ENCODE data around the gene RNASEL. TPM values are rescaled to one million over a fixed set of nuclear protein-coding genes. Genes with fewer than 3 reads are reported as not detected.

RNASEL gene
- total RNA-seq, 4 donors from 2014 or later: 12.3 to 17.9 (median 15.3) TPM

DNA sequence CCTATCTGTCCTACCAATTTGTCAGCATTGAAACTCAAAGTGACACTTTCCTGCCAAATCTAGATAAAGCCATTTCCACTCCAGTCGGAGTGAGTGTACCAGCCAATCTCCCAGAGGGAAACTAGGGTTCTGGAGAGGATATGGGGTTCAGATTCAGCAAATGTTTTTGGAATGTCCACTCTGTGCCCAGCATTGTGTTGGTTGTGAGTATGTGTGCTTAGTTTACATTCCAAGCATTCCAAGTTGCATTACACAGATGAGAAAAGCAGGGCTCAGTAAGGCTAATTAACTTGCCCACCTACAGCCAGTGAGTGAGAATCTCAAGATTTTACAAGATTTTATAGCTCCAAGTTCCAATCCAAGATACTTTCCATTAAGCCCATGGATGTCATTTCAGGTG lies 41.5 kb upstream of the RNASEL start:
- H3K9me3 ChIP-seq: no peaks in the 10 kb centered on the region
- 55 to 63% methylated on average over 1 of the region's 1 CpG for WGBS, 2 donors
- H3K36me3 ChIP-seq: no peaks in the 10 kb centered on the region
- no peaks in the 10 kb centered on the region for H3K27me3 ChIP-seq
- H3K4me3 ChIP-seq (replicated peaks in 1 of 3): no peak overlapping the region
- no peak for DNase-seq
- intact Hi-C loops (cut with DNase I): no loop called here
- no peak overlapping the region for H3K27ac ChIP-seq
- TF ChIP-seq POLR2A (IDR thresholded peaks at IDR 0.05) (no peak), CTCF (IDR thresholded peaks at IDR 0.05) (no peak)
- peaks cover 18 to 25% of the 10 kb centered on the region in 2 donors for H3K4me1 ChIP-seq

DNA sequence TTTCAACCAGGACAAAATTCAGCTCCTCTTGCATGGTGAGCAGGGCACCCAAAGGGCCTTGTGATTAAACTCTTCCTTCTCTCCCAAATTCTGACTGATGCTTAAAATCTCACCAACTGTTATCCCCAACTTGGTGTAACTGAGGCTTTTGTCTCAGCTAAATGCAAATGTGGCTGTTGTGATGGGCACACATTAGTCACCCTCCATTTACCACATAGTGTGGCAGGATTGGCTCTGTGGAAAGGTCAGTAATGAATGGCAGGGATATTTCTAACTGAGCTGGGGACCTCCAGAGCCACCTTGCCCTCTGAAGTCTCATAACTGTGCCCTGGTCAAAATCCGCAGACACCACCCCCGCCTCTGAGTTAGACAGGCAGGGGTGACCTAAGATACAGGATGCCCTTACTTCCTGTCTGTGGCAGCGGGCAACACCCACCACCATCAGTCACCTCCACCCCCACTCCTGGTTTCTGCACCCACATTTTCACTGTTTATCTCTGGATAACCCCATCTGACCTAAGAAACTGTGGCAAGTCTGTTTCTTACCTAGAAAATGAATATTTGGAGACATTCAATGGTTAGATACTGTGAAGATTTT lies 40.5 kb upstream of the RNASEL start:
- WGBS, 2 donors: 77% methylated on average over 3 of the region's 3 CpGs
- H3K4me3 ChIP-seq (replicated peaks in 1 of 3): no peak overlapping the region
- H3K9me3 ChIP-seq: no peaks in the 10 kb centered on the region
- TF ChIP-seq POLR2A (IDR thresholded peaks at IDR 0.05) (no peak), CTCF (IDR thresholded peaks at IDR 0.05) (no peak)
- peaks cover 21 to 35% of the 10 kb centered on the region in 2 donors for H3K4me1 ChIP-seq
- DNase-seq: no peak
- no peak overlapping the region for H3K27ac ChIP-seq
- intact Hi-C loops (cut with DNase I): no loop called here
- H3K27me3 ChIP-seq: no peaks in the 10 kb centered on the region
- H3K36me3 ChIP-seq: no peaks in the 10 kb centered on the region

GRCh38 chr1:182629080-182629479 lies 40.0 kb upstream of the RNASEL start:
- WGBS, 2 donors: 76 to 86% methylated on average over 2 of the region's 2 CpGs
- Histone ChIP-seq H3K4me3 (replicated peaks in 1 of 3) (no peak overlapping the region), H3K27me3 (no peaks in the 10 kb centered on the region), H3K36me3 (no peaks in the 10 kb centered on the region), H3K4me1 (peaks cover 21 to 40% of the 10 kb centered on the region in 2 donors), H3K27ac (no peak overlapping the region), H3K9me3 (no peaks in the 10 kb centered on the region)
- DNase-seq: no peak
- no peak for TF ChIP-seq CTCF (IDR thresholded peaks at IDR 0.05)
- no peak for TF ChIP-seq POLR2A (IDR thresholded peaks at IDR 0.05)
- intact Hi-C loops (cut with DNase I): no loop called here

DNA sequence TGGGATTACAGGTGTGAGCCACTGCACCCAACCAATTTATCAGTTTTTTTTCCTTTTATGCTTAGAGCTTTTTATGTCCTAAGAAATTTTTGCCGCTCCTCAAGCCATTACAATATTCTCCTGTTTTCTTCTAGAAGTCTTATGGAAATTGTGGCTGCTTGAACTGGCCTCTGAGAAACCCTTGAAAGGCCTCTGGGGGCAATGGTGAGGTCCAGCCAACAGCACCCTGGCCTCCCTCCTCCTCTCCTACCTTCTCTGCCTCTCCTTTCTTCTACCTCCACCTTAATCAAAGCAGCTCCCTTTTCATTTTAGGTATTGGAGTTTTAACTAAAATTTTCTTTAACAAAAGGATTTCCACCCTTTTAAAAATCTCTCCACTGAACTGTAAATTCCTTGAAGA lies 39.6 kb upstream of the RNASEL start:
- H3K27ac ChIP-seq: no peak overlapping the region
- no peaks in the 10 kb centered on the region for H3K27me3 ChIP-seq
- no peak for DNase-seq
- no peak for TF ChIP-seq CTCF (IDR thresholded peaks at IDR 0.05)
- TF ChIP-seq POLR2A (IDR thresholded peaks at IDR 0.05): no peak
- no peaks in the 10 kb centered on the region for H3K9me3 ChIP-seq
- peaks cover 21 to 43% of the 10 kb centered on the region in 2 donors for H3K4me1 ChIP-seq
- intact Hi-C loops (cut with DNase I): no loop called here
- H3K36me3 ChIP-seq: no peaks in the 10 kb centered on the region
- no peak overlapping the region for H3K4me3 ChIP-seq (replicated peaks in 1 of 3)
- WGBS, 2 donors: 93 to 100% methylated on average over 1 of the region's 1 CpG

DNA sequence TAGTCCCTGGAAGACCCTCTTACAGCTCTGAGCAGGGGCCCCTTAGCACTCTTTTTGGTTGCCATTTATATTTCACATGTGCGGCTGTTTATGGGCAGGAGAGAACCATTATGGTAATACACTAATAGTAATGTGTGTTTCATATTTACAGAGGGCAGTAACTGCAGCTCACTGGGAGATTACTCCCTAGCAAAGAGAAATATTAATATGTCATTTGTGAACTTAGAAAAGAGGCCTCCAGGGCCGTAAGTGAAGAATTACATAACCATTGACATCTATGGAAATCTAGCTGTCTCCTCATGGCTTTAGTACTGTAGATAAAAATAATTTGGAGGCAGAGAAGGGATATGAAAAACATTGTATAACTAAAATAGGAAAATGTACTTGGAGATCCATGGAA lies 38.6 kb upstream of the RNASEL start:
- intact Hi-C loops (cut with DNase I): no loop called here
- TF ChIP-seq CTCF (IDR thresholded peaks at IDR 0.05) (no peak), POLR2A (IDR thresholded peaks at IDR 0.05) (no peak)
- peaks cover 21 to 52% of the 10 kb centered on the region in 2 donors for H3K4me1 ChIP-seq
- no peaks in the 10 kb centered on the region for H3K36me3 ChIP-seq
- no peak overlapping the region for H3K4me3 ChIP-seq (replicated peaks in 1 of 3)
- WGBS, 2 donors: 83 to 89% methylated on average over 2 of the region's 2 CpGs
- no peaks in the 10 kb centered on the region for H3K27me3 ChIP-seq
- H3K27ac ChIP-seq: no peak overlapping the region
- DNase-seq: no peak
- no peaks in the 10 kb centered on the region for H3K9me3 ChIP-seq
